Activated CD8-positive, alpha-beta memory T cell treated with anti-CD3 and anti-CD28 coated beads for 48 hours (primary cell): ENCODE measurements around the gene FASN.

ENCODE experiments used
- DNase-seq, 3 experiments: peaks; one replicate each; pipeline ENCODE4 v3.0.0-alpha.2; 2020; ENCODE audit warnings: low read depth in 2 of 3, low spot score in 2 of 3

FASN gene

GRCh38 chr17:82118168-82118814 lies 20.3 kb upstream of the FASN start:
- no peak for DNase-seq

- DNase-seq: no peak
Observed at GRCh38 chr17:82117139-82118090, 19.4 kb upstream of the FASN start.

GRCh38 chr17:82116246-82116645 lies 18.2 kb upstream of the FASN start:
- no peak for DNase-seq

GRCh38 chr17:82114872-82115271 lies 16.8 kb upstream of the FASN start:
- no peak for DNase-seq

- no peak for DNase-seq
Observed at GRCh38 chr17:82114447-82114846, 16.4 kb upstream of the FASN start.

- DNase-seq: no peak
Observed at GRCh38 chr17:82113941-82114340, 15.9 kb upstream of the FASN start.

GRCh38 chr17:82113422-82113821 lies 15.4 kb upstream of the FASN start:
- DNase-seq: no peak

GRCh38 chr17:82112914-82113311 lies 14.9 kb upstream of the FASN start:
- DNase-seq: no peak

- no peak for DNase-seq
Observed at GRCh38 chr17:82112181-82112913, 14.3 kb upstream of the FASN start.

GRCh38 chr17:82110298-82110697 lies 12.3 kb upstream of the FASN start:
- DNase-seq: no peak

GRCh38 chr17:82108961-82109475 lies 11.0 kb upstream of the FASN start:
- no peak for DNase-seq

- no peak for DNase-seq
Observed at GRCh38 chr17:82108496-82108945, 10.5 kb upstream of the FASN start.

- no peak for DNase-seq
Observed at GRCh38 chr17:82108038-82108437, 10.0 kb upstream of the FASN start.

- DNase-seq: no peak
Observed at GRCh38 chr17:82107341-82107860, 9.4 kb upstream of the FASN start.

- no peak for DNase-seq
Observed at GRCh38 chr17:82106688-82107305, 8.8 kb upstream of the FASN start.

- DNase-seq: peak in 2 of 3 experiments; percentile 42 to 47
Observed at GRCh38 chr17:82105882-82106687, 8.0 kb upstream of the FASN start.

- DNase-seq: no peak
Observed at GRCh38 chr17:82105417-82105881, 7.4 kb upstream of the FASN start.

- DNase-seq: no peak
Observed at GRCh38 chr17:82104797-82105416, 6.9 kb upstream of the FASN start.
